Stimulated activated memory B cell treated with anti-CD40 and anti-IgM and Interleukin-4, amounts not matched to agents 10 μg/mL and 1 μg/mL and 100 μg/mL, for 72 hours (primary cell): ENCODE measurements around the gene MDM4.
A peak's percentile ranks its signal among the peaks of the same experiment; 100 is the strongest.
"Not testable (repeated sequence)": the region's sequence is repeated elsewhere in the genome, so short reads cannot be mapped to it uniquely, and the experiment has no call there.

Source experiments
- ATAC-seq: fragments of 150-1000 bp; cut with Tn5 transposase; 2 replicates; pipeline ENCODE4 v1.10.0; 2021
- H3K27ac Mint-ChIP-seq: one replicate; pipeline ENCODE4 v1.8.0; 2022; ENCODE audit warnings: mild to moderate bottlenecking, mixed read lengths
- H3K27me3 Mint-ChIP-seq: one replicate; pipeline ENCODE4 v1.8.0; 2022; ENCODE audit warnings: mixed read lengths
- H3K36me3 Mint-ChIP-seq: one replicate; pipeline ENCODE4 v1.8.0; 2022; ENCODE audit warnings: mixed read lengths
- H3K4me1 Mint-ChIP-seq: one replicate; pipeline ENCODE4 v1.8.0; 2022; ENCODE audit warnings: mixed read lengths
- H3K4me3 Mint-ChIP-seq: one replicate; pipeline ENCODE4 v1.8.0; 2022; ENCODE audit warnings: mild to moderate bottlenecking, moderate library complexity, mixed read lengths
- H3K9me3 Mint-ChIP-seq: one replicate; pipeline ENCODE4 v1.8.0; 2022; ENCODE audit warnings: mixed read lengths

Gene MDM4

GRCh38 chr1:204558467-204558866 is 42.3 kb downstream of the MDM4 start:
- ATAC-seq: no peak
- Mint-ChIP-seq H3K4me1 (peaks cover 24% of the 10 kb centered on the region), H3K27me3 (no peaks in the 10 kb centered on the region), H3K9me3 (no peaks in the 10 kb centered on the region), H3K36me3 (peaks cover 33% of the 10 kb centered on the region), H3K4me3 (no peak overlapping the region), H3K27ac (no peak overlapping the region)

DNA sequence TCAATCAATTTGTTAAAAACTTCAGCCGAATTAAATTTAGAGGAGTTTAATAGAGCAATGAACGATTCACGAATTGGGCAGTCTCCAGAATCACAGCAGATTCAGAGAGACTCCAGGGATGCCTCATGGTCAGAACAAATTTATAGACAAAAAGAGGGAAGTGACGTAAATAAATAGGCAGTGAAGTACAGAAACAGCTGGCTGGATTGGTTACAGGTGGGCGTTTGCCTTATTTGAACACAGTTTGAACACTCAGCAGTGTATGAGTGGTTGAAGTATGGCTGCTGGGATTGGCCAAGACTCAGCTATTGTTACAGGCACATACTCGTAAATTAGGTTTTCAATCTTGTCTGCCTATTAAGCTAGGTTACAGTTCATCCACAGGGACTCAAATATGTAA is 43.8 kb downstream of the MDM4 start:
- H3K27me3 Mint-ChIP-seq, H3K9me3 Mint-ChIP-seq, H3K4me3 Mint-ChIP-seq, ATAC-seq, H3K27ac Mint-ChIP-seq: not testable (repeated sequence)
- Mint-ChIP-seq H3K4me1 (peaks cover 39% of the 10 kb centered on the region), H3K36me3 (peaks cover 41% of the 10 kb centered on the region)

GRCh38 chr1:204560590-204561150 is 44.5 kb downstream of the MDM4 start:
- Mint-ChIP-seq H3K4me1 (peaks cover 46% of the 10 kb centered on the region), H3K4me3 (no peak overlapping the region), H3K36me3 (peaks cover 43% of the 10 kb centered on the region), H3K27ac (no peak overlapping the region), H3K27me3 (no peaks in the 10 kb centered on the region), H3K9me3 (no peaks in the 10 kb centered on the region)
- ATAC-seq: no peak

DNA sequence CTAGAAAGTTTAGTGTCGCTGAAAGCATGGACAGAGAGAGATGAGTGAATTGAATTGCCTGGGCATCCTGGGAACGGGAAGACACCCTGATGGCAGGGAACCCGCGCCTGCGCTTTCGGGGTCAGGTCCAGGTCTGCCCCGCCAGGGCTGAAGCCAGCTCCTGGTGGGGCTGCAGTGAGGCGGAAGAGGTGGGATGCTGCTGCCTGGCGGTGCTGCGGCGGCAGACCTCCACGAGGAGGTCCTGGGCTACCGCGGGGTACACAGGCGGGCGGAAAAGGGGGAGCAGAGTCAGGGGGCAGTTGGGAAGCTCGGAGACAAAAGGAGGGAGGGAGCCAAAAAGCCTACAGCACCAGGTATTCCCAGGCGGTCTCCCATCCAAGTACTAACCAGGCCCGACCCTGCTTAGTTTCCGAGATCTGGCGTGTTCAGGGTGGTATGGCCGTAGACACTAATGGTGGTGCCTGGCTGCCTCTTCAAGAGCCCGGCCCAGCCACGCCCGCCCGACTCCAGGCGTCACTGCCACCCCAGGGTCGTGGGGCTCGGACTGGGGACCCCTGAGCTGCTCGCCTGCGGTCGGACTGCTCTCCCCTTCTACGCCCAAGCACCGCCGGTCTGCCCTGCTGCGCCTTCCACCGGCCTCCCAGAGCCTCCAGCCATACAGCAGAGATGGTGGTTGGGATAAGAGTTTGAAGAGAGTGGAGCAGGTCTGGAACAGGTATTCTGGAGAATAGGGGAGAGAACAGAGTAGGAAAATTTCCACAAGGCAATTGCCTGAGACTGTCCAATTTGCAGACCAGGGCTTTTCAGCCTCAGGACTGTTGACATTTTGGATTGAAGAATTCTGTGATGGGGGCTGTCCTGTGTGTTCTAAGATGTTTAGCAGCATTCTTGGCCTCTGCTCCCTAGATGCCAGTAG is 46.1 kb downstream of the MDM4 start:
- peaks cover 54% of the 10 kb centered on the region for H3K4me1 Mint-ChIP-seq
- H3K27ac Mint-ChIP-seq: no peak overlapping the region
- no peaks in the 10 kb centered on the region for H3K9me3 Mint-ChIP-seq
- H3K36me3 Mint-ChIP-seq: peaks cover 45% of the 10 kb centered on the region
- ATAC-seq: no peak
- H3K27me3 Mint-ChIP-seq: no peaks in the 10 kb centered on the region
- H3K4me3 Mint-ChIP-seq: no peak overlapping the region

DNA sequence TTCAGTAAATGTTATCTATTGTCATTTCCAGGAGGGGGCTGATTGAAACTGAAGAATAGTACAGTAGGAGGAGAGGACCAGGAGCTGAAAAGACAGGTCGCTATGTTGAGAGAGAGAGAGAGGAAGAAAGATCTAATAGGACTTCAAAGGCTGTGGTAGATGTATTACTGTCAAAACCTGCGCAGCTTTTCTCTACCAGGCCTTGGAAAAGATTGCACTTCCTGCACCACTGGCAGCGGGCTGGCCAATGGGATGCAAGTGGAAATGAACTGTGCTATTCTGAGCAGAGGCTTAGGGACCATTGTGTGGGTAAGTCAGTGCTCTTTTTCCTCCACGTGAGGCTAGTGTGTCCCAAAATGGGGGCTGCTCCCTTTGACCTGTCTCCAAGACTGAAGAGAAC is 47.1 kb downstream of the MDM4 start:
- ATAC-seq: no peak
- Mint-ChIP-seq H3K27me3 (no peaks in the 10 kb centered on the region), H3K9me3 (no peaks in the 10 kb centered on the region), H3K27ac (no peak overlapping the region), H3K36me3 (peaks cover 52% of the 10 kb centered on the region), H3K4me1 (peaks cover 54% of the 10 kb centered on the region), H3K4me3 (no peak overlapping the region)

DNA sequence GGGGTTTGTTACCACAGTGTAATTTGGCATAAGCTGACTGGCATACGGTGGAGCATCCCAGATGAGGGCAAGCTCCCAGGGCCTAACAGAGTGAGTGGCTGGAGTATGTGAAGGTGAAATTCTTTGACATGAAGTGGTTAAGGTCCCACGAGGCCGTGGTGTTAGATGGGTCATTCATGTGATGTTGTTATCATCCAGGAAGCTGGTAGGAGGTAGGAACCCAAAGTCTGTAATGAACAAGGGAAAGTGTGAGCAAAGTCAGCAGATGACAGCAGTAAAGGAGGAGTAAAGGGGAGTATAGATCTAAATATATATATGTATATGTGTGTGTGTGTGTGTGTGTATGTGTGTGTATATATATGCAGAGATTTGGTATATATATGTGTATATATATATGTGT is 47.6 kb downstream of the MDM4 start:
- Mint-ChIP-seq H3K36me3 (peaks cover 54% of the 10 kb centered on the region), H3K4me1 (peaks cover 54% of the 10 kb centered on the region), H3K4me3 (no peak overlapping the region)

GRCh38 chr1:204564835-204565234 is 48.6 kb downstream of the MDM4 start:
- no peaks in the 10 kb centered on the region for H3K9me3 Mint-ChIP-seq
- H3K4me3 Mint-ChIP-seq: no peak overlapping the region
- peaks cover 58% of the 10 kb centered on the region for H3K36me3 Mint-ChIP-seq
- peaks cover 54% of the 10 kb centered on the region for H3K4me1 Mint-ChIP-seq
- H3K27me3 Mint-ChIP-seq: no peaks in the 10 kb centered on the region
- H3K27ac Mint-ChIP-seq: peak overlapping the region; percentile 21
- peak; percentile 96 for ATAC-seq

More for the DNA sequence above, 47.6 kb downstream of the MDM4 start:
- ATAC-seq: no peak
- peak overlapping the region; percentile 21 for H3K27ac Mint-ChIP-seq
- H3K9me3 Mint-ChIP-seq: no peaks in the 10 kb centered on the region
- no peaks in the 10 kb centered on the region for H3K27me3 Mint-ChIP-seq

DNA sequence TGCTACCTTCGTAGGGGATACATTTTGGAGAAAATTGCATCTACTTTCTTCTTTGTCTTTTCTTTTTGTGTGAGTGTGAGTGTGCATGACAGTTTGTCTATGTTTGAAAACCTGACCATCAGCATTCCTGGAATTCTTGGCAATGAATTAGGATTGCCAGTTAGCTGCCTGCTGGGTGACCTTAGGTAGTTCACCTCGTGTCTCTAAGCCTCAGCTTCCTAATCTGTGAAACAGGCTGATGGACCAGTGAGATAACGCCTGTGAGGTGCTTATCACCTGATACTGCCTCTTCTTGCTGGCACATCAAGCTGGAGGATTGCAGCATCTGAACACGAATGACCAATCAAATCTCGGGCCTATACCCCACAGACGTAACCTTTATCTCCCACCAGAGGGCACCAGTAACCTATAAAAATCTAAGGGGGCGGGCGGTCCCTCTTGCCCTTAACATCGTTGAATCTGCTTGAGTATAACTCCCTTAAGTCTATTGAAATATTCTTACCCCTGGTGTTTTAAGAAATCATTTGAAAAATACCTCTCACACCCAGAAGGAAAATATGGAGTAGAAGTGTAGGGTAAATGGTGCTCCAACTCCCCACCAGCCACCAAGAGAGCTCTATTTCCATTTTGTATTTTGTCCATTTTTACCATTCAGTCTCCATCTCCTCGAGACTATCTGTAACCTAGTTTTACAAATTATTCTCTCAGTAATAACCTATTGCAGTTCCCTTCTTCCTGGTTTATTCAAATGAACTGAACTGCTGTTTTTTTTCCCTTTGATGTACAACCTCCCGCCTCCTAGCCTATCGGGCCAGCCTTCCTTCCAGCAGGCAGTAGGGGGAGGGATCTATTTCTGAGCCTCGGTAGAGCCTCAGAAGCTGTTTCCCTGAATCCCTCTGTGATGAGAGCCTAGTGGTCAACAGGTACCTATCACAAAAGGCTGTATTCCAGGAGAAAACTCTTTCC is 49.7 kb downstream of the MDM4 start:
- peaks cover 54% of the 10 kb centered on the region for H3K36me3 Mint-ChIP-seq
- no peaks in the 10 kb centered on the region for H3K27me3 Mint-ChIP-seq
- peak overlapping the region; percentile 9 for H3K4me3 Mint-ChIP-seq
- no peaks in the 10 kb centered on the region for H3K9me3 Mint-ChIP-seq
- H3K27ac Mint-ChIP-seq: peak overlapping the region; percentile 21
- H3K4me1 Mint-ChIP-seq: peaks cover 47% of the 10 kb centered on the region
- ATAC-seq: peak; percentile 80

DNA sequence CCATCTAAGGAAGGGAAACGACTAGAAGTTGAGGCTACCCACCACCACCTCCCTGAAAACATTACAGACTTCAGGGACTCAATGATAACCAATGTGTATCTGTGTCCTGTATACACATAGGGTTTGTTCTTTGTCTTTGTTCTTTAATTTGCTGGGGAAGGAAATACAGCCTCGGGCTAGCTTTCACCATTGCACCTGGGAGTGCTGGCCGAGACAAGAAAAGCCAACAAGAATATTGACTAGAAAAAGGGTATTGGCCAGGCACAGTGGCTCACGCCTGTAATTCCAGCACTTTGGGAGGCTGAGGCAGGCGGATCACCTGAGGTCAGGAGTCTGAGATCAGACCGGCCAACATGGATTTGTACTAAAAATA is 50.4 kb downstream of the MDM4 start:
- H3K27ac Mint-ChIP-seq: no peak overlapping the region
- H3K36me3 Mint-ChIP-seq: peaks cover 48% of the 10 kb centered on the region
- H3K27me3 Mint-ChIP-seq: no peaks in the 10 kb centered on the region
- H3K4me3 Mint-ChIP-seq: no peak overlapping the region
- H3K9me3 Mint-ChIP-seq: no peaks in the 10 kb centered on the region
- peaks cover 41% of the 10 kb centered on the region for H3K4me1 Mint-ChIP-seq
- no peak for ATAC-seq

GRCh38 chr1:204567071-204567470 is 50.9 kb downstream of the MDM4 start:
- Mint-ChIP-seq H3K27me3 (no peaks in the 10 kb centered on the region), H3K9me3 (no peaks in the 10 kb centered on the region), H3K4me1 (peaks cover 36% of the 10 kb centered on the region), H3K4me3 (no peak overlapping the region), H3K27ac (no peak overlapping the region), H3K36me3 (peaks cover 43% of the 10 kb centered on the region)
- no peak for ATAC-seq

- peaks cover 41% of the 10 kb centered on the region for H3K36me3 Mint-ChIP-seq
- peaks cover 27% of the 10 kb centered on the region for H3K4me1 Mint-ChIP-seq
- H3K27ac Mint-ChIP-seq: no peak overlapping the region
- no peak overlapping the region for H3K4me3 Mint-ChIP-seq
- H3K9me3 Mint-ChIP-seq: no peaks in the 10 kb centered on the region
- no peaks in the 10 kb centered on the region for H3K27me3 Mint-ChIP-seq
- no peak for ATAC-seq
These were observed 52.5 kb downstream of the MDM4 start for GRCh38 chr1:204568576-204569315.

DNA sequence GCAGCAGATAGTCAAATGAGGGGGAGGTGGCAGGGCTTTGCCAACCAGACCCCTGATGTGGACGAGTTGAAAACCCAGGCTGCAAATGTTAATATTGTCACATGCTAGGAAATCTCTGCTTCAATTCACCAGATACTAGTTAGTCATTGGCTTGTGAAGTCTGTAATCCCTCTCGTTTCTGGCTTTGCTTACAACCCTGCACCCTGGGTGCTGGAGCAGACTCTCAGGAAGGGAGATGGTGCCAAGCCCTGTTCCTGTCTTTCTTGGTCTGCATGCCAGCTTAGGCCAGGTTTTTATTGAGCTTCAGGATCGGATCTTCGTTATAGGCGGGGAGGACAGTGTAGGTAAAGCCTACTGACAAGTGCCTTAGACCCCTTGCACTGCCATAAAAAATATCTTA is 53.3 kb downstream of the MDM4 start:
- Mint-ChIP-seq H3K4me3 (no peak overlapping the region), H3K36me3 (peaks cover 40% of the 10 kb centered on the region), H3K27me3 (no peaks in the 10 kb centered on the region), H3K9me3 (no peaks in the 10 kb centered on the region), H3K4me1 (peaks cover 20% of the 10 kb centered on the region), H3K27ac (no peak overlapping the region)
- ATAC-seq: no peak

- not testable (repeated sequence) for H3K4me3 Mint-ChIP-seq, H3K9me3 Mint-ChIP-seq, ATAC-seq, H3K27ac Mint-ChIP-seq, H3K27me3 Mint-ChIP-seq
- H3K4me1 Mint-ChIP-seq: peaks cover 14% of the 10 kb centered on the region
- peaks cover 40% of the 10 kb centered on the region for H3K36me3 Mint-ChIP-seq
These were observed 53.8 kb downstream of the MDM4 start for GRCh38 chr1:204570021-204570420.

DNA sequence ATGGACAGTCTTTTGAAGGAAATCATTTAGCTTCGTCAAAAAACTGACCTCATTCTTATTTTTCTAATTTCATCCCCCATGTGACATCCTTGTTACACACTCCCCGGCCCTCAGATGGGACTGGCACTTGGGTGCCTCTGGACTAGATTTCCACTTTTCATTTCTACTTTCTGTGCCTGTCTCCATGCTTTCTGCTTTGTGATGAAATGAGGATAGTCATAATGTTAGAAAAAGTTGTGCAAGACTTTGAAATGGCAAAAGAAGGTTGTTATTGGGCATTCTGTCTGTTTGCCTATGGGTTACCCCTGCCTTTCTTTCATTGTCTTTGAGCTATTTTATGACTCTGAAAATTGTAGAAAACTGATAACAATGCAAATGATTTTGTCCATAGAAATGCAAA is 54.9 kb downstream of the MDM4 start:
- H3K4me3 Mint-ChIP-seq: no peak overlapping the region
- peaks cover 36% of the 10 kb centered on the region for H3K36me3 Mint-ChIP-seq
- ATAC-seq: no peak
- peaks cover 3% of the 10 kb centered on the region for H3K4me1 Mint-ChIP-seq
- H3K27ac Mint-ChIP-seq: no peak overlapping the region
- H3K27me3 Mint-ChIP-seq: no peaks in the 10 kb centered on the region
- no peaks in the 10 kb centered on the region for H3K9me3 Mint-ChIP-seq

DNA sequence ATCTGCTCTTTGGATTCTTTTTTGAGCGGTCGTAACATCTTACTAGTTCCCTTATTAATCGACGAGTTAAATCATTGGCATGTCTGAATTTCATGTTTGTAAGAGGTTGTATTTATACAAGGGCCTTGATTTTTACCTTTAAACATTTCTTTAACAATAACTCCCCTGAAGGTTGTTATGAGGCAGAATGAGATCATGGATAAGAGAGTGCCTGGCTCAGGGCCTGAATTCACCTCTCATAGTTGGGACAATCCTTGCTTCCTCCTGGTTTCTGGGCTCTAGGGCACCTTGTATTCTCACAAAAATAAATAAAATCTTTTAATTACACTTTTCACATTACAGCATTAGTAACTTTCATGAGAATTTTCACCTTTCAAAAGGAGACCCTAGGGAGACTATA is 55.4 kb downstream of the MDM4 start:
- H3K27me3 Mint-ChIP-seq: no peaks in the 10 kb centered on the region
- H3K9me3 Mint-ChIP-seq: no peaks in the 10 kb centered on the region
- H3K4me1 Mint-ChIP-seq: no peaks in the 10 kb centered on the region
- H3K27ac Mint-ChIP-seq: no peak overlapping the region
- ATAC-seq: no peak
- peaks cover 36% of the 10 kb centered on the region for H3K36me3 Mint-ChIP-seq
- H3K4me3 Mint-ChIP-seq: no peak overlapping the region
